BJ (cell line): ENCODE data around the gene DCUN1D4. TPM values are rescaled to one million over a fixed set of nuclear protein-coding genes. Genes with fewer than 3 reads are reported as not detected.

Experiments used
- CTCF ChIA-PET: fragments of 350-600 bp; formaldehyde crosslinking; extraction: SDS; loops from one replicate; lab custom pipeline; 2021; ENCODE audit warnings: antibody characterized with exemption, inconsistent platforms; lab: Yijun Ruan, JAX
- POLR2A ChIA-PET: fragments of 300-600 bp; sonication (Branson Sonifier 250); formaldehyde crosslinking; extraction: SDS; loops from one replicate; lab custom pipeline; 2021; ENCODE audit warnings: antibody characterized with exemption; lab: Charles Lee
- DNase-seq: peaks from one replicate; pipeline ENCODE4 v3.0.0-alpha.2; 2011; ENCODE audit warnings: low read depth
- H3K27me3 ChIP-seq: 2 replicates; pipeline ENCODE4 v1.6.0; 2011; ENCODE audit warnings: low read length; ENCODE audit not compliant: control insufficient read depth, insufficient read depth
- H3K36me3 ChIP-seq: 2 replicates; pipeline ENCODE4 v1.5.1; 2011; ENCODE audit warnings: low read length; ENCODE audit not compliant: control insufficient read depth, insufficient read depth
- H3K4me3 ChIP-seq: 2 replicates; pipeline ENCODE4 v1.5.1; 2011; ENCODE audit warnings: low read depth, mild to moderate bottlenecking, control low read depth, low read length
- polyA minus RNA-seq: library from RNA; depleted of rRNA, polyadenylated mRNA; stranded (reverse); fragments of >200 nt; gene quantifications from 2 replicates; pipeline ENCODE4 v1.2.3, GENCODE V29; 2011; rRNA and poly(A)+ RNA removed
- polyA plus RNA-seq: library from polyadenylated mRNA; depleted of rRNA; stranded (reverse); fragments of >200 nt; gene quantifications from 2 replicates; pipeline ENCODE4 v1.2.3, GENCODE V29; 2011; rRNA removed
- TF ChIP-seq, protein P1 (sequence below): IDR thresholded peaks from 2 replicates; pipeline ENCODE4 v1.5.1; 2011; ENCODE audit warnings: low read depth, mild to moderate bottlenecking, control low read depth, inconsistent platforms, low read length, moderate library complexity; ENCODE audit not compliant: insufficient read depth

The DCUN1D4 gene
- 50.7 and 69.2 TPM in 2 replicates for polyA plus RNA-seq
- polyA minus RNA-seq, result 54.9 and 59.7 TPM in 2 replicates

DNA sequence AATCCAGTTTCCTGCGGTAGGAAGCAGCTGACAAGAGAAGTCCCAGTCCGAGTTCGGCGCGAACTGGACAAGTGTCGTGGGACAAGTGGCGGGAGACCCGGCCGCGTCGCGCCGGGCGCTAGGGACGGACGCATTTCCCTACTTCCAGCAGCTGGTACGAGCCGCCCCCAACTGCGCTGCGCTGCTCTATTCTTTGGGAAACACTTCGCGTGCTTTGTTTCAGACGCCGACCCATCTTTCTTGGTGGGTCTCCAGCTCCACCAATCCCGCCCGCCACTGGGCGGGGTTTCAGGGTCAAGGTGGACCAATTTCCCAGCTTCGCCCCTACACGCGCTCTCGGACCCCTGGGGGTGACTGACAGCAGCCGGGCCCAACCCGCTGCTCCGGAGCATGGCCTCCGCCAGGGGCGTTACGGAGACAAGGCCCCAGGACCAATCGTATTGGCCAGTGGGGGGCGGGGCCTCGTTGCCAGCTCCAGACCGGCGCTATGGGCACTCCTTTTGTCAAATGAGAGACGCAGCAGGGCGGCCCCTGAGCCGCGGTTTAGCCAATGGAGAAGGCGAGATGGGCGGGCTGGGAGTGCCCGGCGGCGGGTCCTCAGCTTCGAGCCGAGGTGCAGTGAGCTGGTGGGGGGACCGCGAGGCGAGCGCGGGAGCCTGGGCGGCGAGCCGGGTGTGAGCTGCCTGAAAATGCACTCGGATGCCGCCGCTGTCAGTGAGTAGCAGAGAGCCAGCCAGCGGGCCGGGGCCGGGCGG is at the start of gene DCUN1D4:
Gene DCUN1D4 (plus strand): TSS at position 600 of the 755 bp plus-strand sequence. CDS start 90 bp downstream, at position 690.
- TF ChIP-seq, protein P1, sequence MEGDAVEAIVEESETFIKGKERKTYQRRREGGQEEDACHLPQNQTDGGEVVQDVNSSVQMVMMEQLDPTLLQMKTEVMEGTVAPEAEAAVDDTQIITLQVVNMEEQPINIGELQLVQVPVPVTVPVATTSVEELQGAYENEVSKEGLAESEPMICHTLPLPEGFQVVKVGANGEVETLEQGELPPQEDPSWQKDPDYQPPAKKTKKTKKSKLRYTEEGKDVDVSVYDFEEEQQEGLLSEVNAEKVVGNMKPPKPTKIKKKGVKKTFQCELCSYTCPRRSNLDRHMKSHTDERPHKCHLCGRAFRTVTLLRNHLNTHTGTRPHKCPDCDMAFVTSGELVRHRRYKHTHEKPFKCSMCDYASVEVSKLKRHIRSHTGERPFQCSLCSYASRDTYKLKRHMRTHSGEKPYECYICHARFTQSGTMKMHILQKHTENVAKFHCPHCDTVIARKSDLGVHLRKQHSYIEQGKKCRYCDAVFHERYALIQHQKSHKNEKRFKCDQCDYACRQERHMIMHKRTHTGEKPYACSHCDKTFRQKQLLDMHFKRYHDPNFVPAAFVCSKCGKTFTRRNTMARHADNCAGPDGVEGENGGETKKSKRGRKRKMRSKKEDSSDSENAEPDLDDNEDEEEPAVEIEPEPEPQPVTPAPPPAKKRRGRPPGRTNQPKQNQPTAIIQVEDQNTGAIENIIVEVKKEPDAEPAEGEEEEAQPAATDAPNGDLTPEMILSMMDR, result peak; percentile 57
- ChIA-PET CTCF (interaction anchor here (1.4 kb wide), 1 partner anchor 10 kb away, joined by 4 read pairs; no protein-coding TSS in a partner anchor), POLR2A (no interaction called here)
- H3K27me3 ChIP-seq, result no peaks in the 10 kb centered on the region
- peak; percentile 98 for DNase-seq
- no peaks in the 10 kb centered on the region for H3K36me3 ChIP-seq
- peak within 1 kb of the TSS; percentile 93 for H3K4me3 ChIP-seq

DNA sequence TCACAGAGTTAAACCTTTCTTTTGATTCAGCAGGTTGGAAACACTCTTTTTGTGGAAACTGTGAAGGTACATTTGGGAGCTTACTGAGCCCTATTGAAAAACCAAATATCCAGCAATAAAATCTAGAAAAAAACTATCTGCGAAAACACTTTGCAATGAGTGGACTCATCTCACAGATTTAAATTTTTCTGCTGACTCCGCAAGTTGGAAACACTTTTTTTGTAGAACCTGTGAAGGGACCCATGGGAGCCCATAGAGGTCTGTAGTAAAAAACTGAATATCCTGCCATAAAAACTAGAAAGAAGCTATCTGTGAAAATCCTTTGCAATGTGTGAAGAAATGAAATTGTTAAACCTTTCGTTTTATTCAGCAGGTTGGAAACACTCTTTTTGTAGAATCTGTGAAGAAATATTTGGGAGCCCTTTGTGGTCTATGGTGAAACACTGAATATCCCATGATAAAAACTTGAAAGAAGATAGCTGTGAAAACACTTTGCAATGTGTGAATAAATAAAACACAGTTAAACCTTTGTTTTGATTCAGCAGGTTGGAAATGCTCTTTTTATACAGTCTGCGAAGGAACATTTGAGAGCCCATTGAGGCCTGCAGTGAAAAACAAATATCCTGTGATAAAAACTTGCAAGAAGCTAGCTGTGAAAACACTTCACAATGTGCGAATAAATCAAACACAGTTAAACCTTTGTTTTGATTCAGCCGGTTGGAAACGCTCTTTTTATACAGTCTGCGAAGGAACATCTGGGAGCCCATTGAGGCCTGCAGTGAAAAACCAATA is 22.3 kb upstream of the DCUN1D4 start:
- CTCF ChIA-PET, result interaction anchor here (1.0 kb wide), 1 partner anchor 10 kb away, joined by 4 read pairs; no protein-coding TSS in a partner anchor
- no peak for DNase-seq
- TF ChIP-seq, protein P1, result no peak
- Histone ChIP-seq H3K4me3 (no peak overlapping the region), H3K27me3 (no peaks in the 10 kb centered on the region), H3K36me3 (no peaks in the 10 kb centered on the region)
- POLR2A ChIA-PET, result no interaction called here

DNA sequence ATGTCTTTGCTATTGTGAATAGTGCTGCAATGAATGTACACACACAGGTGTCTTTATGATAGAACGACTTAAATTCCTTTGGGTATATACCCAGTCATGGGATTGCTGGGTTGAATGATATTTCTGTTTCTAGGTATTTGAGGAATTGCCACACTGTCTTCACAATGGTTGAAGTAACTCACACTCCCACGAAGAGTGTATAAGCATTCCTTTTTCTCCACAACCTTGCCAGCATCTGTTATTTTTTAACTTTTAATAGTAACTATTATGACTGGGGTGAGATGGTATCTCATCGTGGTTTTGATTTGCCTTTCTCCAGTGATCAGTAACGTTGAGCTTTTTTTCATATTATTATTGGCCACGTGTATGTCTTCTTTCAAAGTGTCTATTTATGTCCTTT is 17.6 kb upstream of the DCUN1D4 start:
- ChIA-PET CTCF (no interaction called here), POLR2A (no interaction called here)
- Histone ChIP-seq H3K27me3 (no peaks in the 10 kb centered on the region; the same call in 1 of the 2 replicates), H3K4me3 (no peak overlapping the region), H3K36me3 (no peaks in the 10 kb centered on the region)
- TF ChIP-seq, protein P1, result no peak
- no peak for DNase-seq

DNA sequence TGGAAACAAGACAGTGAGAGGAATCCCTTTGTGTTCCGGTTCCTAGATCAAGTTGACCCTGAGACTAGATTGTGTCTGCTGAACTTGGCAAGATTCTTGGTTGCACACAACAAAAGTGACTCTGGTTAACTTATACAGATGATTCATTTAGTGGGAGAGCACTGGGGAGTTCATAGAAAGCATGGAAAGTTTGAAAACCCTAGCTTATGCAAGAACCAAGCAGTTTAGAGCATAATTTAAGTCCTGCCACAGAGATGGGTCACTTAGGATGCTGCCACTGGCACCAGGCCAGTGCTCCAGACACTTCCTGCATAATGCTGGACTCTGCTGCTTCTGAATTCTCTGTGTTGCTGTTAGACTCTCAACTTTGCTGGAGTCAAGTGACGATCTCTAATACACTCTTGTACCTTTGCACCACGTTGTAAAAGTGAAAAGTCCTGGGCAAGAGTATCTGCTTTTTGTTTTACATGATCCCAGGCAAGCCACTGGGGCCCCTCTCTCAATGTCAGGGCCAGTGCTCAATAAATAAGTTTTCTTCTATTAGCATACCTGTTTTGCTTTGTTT is 12.7 kb upstream of the DCUN1D4 start:
- CTCF ChIA-PET, result interaction anchor here (0.6 to 2.1 kb wide), 4 partner anchors 9 to 260 kb away, joined by 3 to 8 read pairs (median 4); no protein-coding TSS in a partner anchor
- H3K4me3 ChIP-seq, result no peak overlapping the region
- no peaks in the 10 kb centered on the region for H3K36me3 ChIP-seq
- no peak for DNase-seq
- POLR2A ChIA-PET, result no interaction called here
- TF ChIP-seq, protein P1, result no peak
- H3K27me3 ChIP-seq, result peaks cover 1% of the 10 kb centered on the region; the same call in 1 of the 2 replicates
